Fibroblast of skin of right biceps (primary cell): ENCODE data around the gene LGALS3BP.

Experiments
- DNase-seq: peaks from one replicate; pipeline ENCODE4 v3.0.0-alpha.2; 2013

LGALS3BP gene

DNA sequence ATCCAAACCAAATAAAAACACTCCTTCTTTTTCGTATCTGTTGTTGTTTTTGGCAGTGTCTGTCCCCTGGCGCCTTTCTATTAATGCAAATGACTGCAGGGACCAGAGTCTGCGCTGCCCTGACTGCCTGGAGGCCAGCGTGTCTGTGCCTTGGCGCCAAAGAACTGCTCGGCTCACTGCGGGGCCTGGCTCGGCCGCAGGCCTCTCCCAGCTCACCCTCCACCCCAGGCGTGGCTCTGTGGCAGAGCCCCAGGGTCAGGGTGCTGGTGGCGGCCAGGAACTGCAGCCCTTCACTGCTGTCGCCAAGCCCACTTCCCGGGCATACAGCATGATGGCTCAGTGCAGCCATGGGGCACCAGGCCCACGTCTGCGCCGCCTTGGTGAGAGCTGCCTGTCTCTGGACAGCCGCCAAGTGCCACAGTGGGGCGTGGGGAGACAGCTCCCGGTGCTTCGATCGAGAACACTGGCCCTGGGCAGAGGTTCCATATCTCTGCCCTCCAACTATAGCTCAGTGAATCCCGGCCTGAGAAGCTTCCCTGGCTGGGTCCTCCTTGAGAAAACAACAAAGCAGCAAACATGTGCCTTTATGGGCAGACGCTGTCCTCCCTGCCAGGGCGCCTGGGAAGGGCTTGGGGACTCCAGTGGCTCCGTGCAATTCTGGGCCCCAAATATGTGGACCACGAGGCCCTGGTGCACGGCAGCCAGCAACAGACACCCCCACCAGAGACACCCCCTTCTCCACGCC is 18.8 kb upstream of the LGALS3BP start:
- no peak for DNase-seq

DNA sequence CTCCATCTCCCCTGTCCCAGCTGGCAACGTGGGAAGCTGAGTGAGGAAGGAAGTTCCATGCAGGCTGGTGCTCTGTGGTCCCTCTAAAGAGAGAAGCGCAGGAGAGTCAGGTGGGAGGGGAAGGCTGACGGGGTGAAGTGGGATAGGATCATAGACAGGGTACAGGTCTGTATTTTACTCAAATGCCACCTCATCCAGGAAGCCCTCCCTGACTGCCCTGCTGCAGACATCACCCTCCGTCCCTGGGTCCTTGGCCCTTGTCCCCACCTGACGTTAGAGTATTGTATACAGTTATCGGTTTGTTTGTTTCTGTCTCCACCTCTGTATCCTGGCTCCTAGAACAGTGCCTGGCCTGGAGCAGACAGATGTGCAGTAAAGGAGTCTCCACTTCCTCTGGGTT is 18.2 kb upstream of the LGALS3BP start:
- DNase-seq = no peak

DNA sequence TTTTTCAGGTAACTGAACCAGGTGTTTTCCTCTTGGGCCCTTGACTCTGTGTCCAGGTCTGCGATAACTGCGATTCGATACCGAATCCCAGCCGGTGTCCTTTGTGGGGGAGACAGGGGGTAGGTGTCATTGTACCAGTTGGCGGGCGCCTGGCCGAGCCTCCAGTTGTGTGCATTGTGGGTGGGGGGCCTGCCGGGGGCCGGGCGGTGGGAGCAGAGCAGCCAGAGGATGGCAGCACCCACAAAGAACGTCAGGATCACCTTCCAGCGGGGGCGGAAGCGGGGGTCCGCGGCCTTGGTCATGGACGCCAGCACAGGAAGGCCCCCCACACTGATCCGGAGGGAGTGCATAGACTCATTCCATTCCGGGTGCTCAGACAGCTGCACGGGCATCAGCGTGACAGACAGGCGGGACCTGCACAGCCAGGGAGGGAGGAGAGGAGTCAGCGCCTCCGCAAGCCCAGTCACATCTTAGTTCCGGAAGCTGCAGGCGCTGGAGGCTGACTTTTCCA is 17.6 kb upstream of the LGALS3BP start:
- no peak for DNase-seq

DNA sequence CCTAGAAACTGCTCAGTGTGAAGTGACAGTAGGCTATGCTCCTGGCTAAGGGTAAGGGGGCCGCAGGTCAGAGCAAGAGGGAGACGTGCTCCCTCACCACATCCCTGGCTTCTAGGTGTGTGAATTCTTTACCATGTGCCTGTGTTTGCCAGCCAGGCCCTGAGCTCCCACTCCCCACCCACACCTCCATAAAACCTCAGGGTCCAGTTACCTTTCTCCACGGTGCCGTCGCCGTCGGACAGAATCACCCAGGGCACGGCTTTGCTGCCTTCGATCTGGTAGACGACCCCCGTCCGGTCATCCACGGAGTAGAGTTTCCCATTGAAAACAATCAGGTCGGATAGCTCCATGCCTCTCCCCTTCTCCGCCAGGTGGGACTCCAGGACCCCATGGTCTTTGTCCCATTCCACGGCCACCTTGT is 17.1 kb upstream of the LGALS3BP start:
- DNase-seq = no peak

DNA sequence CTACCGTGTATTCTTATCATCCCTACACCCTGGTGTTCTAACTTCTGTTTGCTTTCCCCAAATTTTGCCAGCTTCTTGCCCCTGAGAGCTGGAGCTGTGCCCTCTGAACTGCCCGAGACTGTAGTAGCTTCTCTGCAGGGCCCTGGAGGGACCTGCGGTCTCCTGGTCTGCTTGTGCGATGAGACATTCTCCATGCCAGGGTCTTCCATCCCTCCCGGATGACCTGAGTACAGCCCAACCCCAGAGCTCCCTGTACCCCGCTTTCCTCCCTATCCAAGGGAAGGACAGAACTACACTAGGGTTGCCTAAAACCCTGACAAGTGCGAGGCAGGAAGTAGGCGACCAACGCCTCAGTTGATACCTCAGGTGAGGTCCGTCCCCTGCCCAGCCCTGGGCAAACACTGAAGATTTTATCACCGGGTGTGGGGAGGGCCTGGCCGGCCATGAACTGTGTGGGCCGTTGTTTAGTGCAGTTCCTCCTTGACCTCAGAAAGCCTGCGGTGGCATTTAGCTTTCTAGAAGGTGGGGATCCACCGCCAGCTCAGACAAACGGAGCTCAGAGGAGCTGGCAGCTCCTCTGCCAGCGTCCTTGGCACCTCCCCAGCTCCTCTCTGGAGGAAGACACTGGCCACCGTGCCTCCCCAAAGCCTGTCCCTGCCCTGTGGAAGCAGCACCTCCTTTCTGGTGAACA is 16.2 kb upstream of the LGALS3BP start:
- DNase-seq = no peak

DNA sequence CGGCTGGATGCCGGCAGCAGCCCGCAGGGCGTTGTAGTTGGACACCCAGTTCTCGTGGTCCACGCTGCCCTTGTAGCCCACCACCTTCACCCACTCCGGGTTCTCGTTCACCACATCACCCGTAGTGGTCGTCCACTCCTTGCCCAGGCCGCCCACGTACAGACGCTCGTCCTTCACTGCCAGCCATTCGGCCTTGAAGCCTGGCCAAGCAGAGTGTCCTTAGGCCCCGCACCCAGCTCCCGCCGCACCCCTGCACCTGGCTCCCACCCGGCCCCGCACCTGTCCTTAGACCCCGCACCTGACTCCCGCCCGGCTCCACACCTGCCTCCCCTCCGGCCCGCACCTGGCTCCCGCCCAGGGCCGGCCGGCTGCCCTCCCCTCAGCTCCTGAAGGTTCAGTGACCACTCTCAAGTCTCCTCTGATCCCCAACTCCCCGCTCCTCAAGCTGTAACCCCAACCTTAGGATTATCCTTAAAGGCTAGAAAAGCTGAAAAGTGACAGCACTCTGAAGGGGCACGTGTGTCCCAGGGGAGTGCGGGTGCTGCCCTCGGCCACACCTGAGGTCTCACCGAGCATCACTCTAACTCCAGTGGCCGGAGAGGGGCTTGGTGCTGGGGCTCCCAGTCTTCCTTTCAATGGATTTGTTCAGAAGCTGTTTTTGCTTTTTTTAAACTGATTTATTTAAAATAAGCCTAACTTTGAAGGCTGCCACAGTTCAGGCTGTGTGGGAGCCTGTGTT is 15.5 kb upstream of the LGALS3BP start:
- DNase-seq = no peak

DNA sequence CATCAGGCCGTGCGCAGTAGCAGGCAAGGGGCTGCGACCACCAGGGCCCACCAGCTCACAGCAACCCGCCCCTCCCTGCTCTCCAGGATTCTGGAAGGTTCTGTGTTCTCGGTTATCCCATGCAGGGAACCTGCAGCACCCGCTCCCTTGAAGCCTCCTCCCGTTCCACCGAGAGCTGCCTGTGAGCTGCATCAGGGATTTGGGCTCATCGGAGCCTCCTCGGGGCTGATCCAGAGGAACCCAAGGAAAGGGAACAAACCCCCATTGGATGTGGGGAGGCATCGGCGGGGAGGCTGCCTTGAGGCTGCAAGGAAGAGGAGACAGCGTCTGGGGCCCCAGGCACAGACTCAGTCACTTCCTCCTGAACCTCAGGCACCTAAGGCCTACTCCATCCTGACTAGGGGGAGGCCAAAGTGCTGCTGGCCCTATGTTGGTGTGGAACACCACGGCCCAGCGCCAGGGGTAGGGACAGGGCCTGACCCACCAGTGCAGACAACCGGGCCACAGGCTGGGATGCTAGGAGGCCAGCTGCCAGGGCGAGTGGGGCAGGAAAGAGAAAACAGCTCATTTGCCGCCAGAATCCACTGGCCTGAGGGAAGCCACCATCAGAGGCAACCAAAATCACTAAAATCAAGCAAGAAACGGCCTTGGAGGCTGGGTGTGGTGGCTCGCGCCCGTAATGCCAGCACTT is 14.4 kb upstream of the LGALS3BP start:
- no peak for DNase-seq

DNA sequence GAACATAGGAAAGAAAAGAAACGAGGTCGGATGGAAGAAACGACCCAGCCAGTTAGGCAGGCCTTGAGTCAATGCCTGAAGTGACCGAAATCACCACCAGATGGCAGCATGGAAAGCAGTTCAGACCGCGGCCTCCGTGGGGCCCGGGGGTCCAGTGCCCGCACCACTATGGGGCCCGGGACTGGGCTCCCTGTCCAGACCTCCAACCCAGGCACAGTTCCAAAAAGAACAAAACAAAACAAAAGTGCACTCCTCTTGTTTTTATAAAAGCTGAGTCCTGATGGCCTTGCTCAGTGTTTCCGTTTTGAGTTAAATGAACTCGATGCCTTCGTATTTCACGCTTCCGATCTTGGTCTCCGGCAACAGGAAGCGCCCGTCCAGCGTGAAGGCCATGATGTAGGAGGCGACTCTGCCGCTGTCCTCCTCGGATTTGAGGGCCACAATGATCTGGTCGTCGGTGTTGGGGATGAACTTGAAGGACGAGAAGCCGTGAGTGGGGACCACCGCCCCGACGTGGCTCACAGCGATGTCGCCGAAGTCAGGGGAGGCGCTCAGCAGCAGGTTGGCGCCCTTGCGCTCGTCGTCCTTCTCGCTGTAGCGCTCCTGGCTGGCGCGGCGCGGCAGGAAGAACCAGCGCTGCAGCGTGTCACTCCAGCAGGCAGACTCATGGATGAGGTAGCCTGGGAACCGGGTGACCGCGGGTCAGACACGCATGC is 13.7 kb upstream of the LGALS3BP start:
- peak; percentile 35 for DNase-seq

DNA sequence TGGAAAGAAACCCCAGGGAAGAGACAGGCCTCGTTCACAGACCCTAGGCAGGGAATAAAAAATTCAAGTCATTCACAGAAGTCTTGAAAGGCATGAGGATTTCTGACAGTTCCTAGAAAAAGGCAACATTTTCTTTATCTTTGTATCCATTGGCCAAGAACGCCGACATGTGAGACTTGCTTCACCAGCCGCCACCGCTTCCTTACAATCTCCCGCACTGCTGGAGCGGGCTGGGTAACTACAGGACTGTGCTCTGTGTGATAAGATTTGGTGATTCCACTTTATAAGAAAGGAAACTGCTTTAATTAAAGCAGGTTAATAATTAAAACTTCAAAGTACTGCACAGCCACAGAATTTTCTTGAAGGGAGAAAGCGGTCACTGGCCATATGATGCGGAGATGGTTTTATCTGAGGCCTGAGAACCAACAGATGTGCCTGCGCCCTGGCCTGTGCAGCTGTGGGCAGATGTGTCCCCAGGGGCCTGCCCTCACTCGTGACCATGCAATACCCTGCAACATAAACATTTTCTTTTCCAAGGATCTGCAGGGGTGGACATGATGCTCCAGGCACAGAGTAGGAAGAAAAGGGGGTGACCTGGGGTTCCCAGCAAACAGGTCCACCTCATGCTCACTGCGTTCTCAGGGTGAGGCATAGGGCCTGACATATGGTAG is 13.0 kb upstream of the LGALS3BP start:
- DNase-seq = no peak

DNA sequence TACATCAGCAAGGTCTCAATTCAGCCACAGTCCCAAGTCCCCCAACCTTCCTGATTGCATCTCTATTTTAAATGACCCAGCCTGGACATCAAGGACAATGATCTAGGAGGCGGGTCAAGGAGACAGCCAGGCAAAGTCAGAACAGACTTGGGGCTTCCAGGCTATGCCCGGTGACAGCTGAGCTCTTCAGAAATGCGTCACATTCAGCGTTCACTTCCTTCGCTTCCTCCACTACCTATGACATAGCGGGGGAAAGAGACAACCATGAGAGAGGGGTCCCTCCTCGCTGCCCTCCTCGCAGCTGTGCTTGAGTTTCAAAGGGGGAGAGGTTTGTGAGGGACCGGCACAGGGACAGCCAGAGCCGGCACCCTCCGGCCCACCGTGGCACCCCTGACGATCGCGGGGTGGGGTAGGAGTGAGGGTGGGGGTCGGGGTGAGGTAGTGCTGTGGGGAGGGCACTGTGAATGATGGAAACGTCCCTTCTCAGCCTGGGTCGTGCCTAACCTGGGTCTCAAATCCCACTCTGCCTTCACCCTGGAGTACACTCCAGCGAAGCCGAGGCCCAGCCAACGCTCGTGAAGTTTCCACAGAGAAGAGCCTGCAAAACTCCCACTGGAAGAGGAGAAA is 12.3 kb upstream of the LGALS3BP start:
- no peak for DNase-seq

DNA sequence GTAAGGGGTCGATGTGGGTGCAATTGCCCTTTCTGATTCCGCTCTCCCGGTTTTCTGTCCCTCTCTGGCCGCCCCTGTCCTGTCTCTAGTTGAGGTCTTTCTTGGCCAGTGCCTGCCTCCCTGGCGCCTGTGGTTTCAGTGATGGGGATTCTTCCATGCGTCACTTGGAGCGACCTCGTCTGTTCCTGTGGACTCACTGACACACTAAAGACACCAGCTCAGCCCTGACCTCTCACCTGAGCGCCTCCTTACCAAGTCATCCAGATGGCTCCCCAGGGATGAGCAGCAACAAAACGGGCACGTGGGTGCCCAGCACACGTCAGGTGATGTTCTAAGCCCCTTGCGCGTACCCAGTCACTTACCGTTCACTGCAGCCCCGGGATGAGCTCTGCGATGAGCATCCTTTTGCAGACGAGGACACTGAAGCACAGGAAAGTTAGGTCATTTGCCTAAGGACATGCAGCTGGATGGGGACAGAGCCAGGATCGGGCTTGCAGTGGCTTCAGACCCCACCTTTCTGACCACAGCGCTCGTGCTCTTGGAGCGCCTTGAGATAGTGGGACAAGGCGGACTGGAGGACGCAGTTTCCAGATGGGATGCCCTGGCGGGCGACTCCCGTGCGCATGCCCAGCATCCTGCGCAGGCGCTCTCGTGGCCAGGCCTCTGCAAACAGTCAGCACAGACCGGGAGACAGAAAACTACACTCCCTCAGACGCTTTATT is 11.5 kb upstream of the LGALS3BP start:
- no peak for DNase-seq

DNA sequence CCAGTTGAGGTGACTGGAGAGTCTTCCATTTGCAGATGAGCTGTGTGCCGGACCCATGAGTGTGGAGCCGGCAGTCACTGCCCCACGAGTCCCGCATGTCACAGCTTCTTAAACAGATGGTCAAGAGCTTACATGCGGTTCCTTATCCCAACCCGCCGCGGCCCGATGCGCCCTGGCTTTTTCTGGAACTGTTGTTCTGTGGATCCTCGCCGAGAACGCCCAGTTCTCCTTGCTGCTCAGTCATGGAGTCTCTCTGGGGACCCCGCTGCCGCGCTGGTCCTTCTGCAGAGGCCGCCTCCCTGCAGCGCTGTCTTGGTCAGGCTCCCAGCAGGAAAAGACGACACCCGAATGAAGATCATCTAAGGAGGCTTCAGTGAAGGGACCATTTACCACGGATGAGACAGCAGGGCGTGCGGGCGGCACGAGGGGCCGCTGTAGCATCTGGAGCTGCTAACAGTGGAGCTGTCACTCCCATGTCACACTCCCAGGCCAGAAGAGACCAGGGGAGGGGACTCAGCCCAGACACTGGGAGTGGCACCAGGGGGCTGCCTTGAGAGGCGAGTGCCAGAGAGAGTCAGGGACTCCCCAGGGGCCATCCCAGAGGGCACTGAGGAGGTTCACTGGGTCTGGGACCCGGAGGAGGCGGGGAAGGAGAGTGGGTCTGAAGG is 10.8 kb upstream of the LGALS3BP start:
- DNase-seq = no peak

DNA sequence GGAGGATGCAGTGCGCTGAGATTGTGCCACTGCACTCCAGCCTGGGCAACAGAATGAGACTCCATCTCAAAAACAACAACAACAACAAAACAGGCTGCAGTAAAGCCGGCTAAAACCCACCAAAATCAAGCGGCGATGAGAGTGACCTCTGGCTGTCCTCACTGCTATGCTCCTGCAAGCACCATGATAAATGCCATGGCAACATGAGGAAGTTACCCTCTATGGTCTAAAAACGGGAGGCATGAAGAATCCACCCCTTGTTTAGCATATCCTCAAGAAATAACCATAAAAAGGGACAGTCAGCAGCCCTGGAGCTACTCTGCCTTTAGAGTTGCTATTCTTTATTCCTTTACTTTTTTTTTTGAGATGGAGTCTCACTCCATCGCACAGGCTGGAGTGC is 8.4 kb upstream of the LGALS3BP start:
- DNase-seq = no peak

DNA sequence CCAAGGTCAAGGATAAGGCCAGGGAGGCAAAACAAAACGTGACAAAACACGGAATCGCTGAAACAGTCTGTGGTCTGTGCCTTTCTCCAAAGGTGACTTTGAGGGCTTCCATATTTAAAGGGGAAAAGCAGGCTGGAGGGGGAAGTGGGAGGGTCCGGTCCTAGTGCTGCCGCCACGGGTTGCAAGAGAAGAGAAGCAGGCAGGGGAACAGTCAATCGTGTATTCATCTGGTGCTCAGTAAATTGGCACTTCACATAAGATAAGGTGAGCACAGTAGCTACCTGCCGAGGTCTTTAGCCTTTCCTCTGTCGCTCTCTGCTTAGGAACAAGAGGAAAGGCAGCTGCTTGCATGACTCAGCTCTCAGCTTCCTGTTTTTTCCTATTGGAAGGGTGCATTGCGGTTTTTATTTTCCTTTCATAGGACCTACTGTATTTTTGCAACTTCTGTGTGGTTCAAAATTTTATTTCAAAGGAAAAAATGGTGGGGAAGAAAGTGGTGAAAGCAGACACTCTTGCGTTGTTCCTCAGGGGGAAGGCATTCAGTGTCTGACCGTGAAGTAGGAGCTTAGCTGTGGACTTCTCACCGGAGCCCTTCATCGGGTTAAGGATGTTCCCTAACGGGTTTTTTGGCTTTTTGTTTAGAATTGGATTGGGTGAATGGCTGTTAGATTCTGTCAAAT is 7.1 kb upstream of the LGALS3BP start:
- peak; percentile 56 for DNase-seq

DNA sequence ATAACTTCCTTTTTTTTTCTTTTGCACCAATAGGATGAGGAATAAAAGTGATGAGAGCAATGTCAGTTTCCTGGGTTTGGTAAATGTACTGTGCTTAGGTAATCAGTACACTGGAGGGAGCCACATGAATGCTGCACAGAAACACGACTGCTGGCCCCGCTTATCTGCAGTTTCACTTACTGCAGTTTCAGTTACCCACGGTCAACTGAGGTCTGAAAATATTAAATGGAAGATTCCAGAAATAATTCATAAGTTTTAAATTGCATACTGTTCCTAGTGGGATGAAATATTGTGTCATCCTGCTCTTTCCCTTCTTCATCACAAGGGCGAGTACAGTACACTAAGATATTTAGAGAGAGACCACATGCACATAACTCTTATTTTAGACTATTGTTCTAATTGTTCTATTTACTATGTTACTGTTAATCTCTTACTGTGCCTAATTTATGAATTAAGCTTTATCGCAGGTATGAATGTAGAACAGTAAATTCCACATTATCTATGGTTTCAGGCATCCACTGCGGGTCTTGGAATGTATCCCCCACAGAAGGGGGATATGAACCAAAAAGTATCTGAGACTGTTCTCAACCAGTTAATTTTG is 6.4 kb upstream of the LGALS3BP start:
- DNase-seq = no peak

DNA sequence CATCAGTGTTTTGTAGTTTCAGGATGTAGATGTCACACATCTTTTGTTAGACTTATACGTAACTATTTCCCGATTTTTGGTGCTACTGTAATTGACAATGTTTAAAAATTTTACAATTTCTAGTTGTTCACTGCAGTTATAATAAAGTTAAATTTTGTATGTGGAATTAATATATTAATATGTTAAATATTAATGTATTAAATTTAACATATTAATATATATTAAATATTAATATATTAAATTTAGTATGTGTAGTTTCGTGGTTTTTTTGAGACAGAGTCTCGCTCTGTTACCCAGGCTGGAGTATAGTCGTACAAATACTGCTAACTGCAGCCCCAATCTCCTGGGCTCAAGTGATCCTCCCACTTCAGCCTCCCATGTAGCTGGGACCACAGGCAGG is 5.7 kb upstream of the LGALS3BP start:
- no peak for DNase-seq

DNA sequence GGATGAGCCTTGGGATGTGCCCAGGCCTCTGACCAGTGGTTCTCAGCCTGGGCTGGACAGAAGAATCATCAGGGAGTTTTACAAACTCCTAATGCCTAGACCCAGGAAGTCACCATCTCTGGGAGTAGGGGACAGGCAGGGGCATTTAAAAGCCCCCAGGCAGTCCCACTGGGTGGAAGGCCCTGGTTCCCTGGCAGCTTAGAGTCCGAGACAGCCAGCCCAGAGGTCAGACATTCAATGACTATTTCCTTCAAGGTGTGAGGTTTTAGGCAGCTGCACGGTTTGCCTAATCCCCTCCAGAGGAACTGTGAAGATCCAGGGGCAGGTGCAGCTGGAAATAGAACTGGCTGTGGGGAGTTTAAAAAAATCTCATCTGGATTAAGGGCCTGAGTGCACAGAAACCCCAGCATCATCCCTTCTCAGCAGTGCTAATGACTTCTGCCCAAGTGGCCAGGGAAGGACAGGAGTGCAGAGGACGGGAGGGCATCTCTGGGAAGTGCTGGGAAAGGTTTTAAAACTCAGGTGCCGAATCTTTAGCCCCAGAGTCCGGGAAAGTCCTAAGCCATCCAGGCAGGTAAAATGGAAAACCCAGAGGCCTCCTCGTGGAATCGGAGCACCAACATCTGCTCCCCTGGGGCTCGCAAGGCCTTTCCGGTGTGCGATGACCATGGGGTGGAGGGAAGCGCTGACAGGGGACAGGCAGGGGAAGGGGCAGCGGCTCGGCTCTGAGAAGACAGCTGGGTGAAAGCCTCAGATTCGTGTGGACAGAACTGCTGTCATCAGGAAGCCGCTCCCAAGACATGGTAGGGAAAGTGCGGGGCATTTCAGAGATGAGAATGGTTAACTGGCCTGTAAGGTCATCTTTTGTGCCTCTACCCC is 1.5 kb upstream of the LGALS3BP start:
- no peak for DNase-seq

DNA sequence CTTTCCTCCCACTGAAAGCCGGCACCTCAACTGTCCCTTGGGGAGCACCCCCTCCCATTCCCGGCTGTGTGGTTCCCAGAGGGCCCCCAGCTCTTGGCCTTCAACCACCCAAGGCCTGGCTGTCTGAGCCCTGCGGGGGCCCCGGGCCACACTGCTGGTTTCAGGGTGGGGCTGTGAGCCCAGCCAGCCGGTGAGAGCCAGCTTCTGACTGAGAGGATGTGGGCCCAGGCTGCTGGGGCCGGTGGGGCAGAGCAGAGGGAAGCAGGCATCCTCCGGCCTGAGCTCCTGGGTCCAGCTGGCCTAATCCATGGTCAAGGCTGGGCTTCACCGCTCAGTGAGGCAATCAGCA is 875 bp upstream of the LGALS3BP start:
- DNase-seq = no peak
